HG03159 (cell line): ENCODE data around the gene ANAPC4.

Source experiments
- ATAC-seq: cut with Tn5 transposase; IDR thresholded peaks from one replicate; pipeline ENCODE4 v1.9.1; 2021; ENCODE audit warnings: mild to moderate bottlenecking, moderate library complexity; ENCODE audit not compliant: unreplicated experiment

ANAPC4 gene

GRCh38 chr4:25377572-25378436, 741 bp downstream of the ANAPC4 start:
- ATAC-seq: peak; percentile 12

- no peak for ATAC-seq
Observed at GRCh38 chr4:25378437-25378743, 1.3 kb downstream of the ANAPC4 start.

GRCh38 chr4:25379591-25379990, 2.5 kb downstream of the ANAPC4 start:
- ATAC-seq: no peak

- ATAC-seq: no peak
Observed at GRCh38 chr4:25383647-25384046, 6.6 kb downstream of the ANAPC4 start.

GRCh38 chr4:25386926-25387325, 9.9 kb downstream of the ANAPC4 start:
- ATAC-seq: no peak

- ATAC-seq: no peak
Observed at GRCh38 chr4:25397305-25397704, 20.2 kb downstream of the ANAPC4 start.

GRCh38 chr4:25399510-25399909, 22.4 kb downstream of the ANAPC4 start:
- ATAC-seq: no peak

- ATAC-seq: no peak
Observed at GRCh38 chr4:25401066-25401465, 24.0 kb downstream of the ANAPC4 start.

- no peak for ATAC-seq
Observed at GRCh38 chr4:25402521-25402920, 25.5 kb downstream of the ANAPC4 start.

- ATAC-seq: no peak
Observed at GRCh38 chr4:25403699-25404098, 26.6 kb downstream of the ANAPC4 start.

- ATAC-seq: no peak
Observed at GRCh38 chr4:25405453-25405852, 28.4 kb downstream of the ANAPC4 start.

- ATAC-seq: no peak
Observed at GRCh38 chr4:25406081-25406692, 29.1 kb downstream of the ANAPC4 start.

GRCh38 chr4:25410820-25411529, 33.9 kb downstream of the ANAPC4 start:
- no peak for ATAC-seq

GRCh38 chr4:25413261-25413660, 36.2 kb downstream of the ANAPC4 start:
- ATAC-seq: no peak

GRCh38 chr4:25417014-25417413, 40.0 kb downstream of the ANAPC4 start:
- ATAC-seq: no peak

- ATAC-seq: no peak
Observed at GRCh38 chr4:25420931-25421330, 43.9 kb downstream of the ANAPC4 start.

- peak; percentile 56 for ATAC-seq
Observed at GRCh38 chr4:25421816-25422525, 44.9 kb downstream of the ANAPC4 start.

- no peak for ATAC-seq
Observed at GRCh38 chr4:25423548-25423947, 46.5 kb downstream of the ANAPC4 start.

- ATAC-seq: no peak
Observed at GRCh38 chr4:25424539-25425228, 47.6 kb downstream of the ANAPC4 start.

GRCh38 chr4:25425361-25425760, 48.3 kb downstream of the ANAPC4 start:
- no peak for ATAC-seq

- no peak for ATAC-seq
Observed at GRCh38 chr4:25427871-25428270, 50.8 kb downstream of the ANAPC4 start.
